HG03521 (cell line): ENCODE results near the gene C10orf67.
"Not testable (repeated sequence)": the region's sequence is repeated elsewhere in the genome, so short reads cannot be mapped to it uniquely, and the experiment has no call there.

Experiments used
- ATAC-seq: cut with Tn5 transposase; IDR thresholded peaks from one replicate; pipeline ENCODE4 v1.9.1; 2021; ENCODE audit warnings: mild to moderate bottlenecking, moderate library complexity; ENCODE audit not compliant: unreplicated experiment

The C10orf67 gene

GRCh38 chr10:23280419-23281043 lies 64.1 kb downstream of the C10orf67 start:
- ATAC-seq: no peak

GRCh38 chr10:23275355-23275754 lies 69.2 kb downstream of the C10orf67 start:
- no peak for ATAC-seq

- not testable (repeated sequence) for ATAC-seq
Measured at GRCh38 chr10:23274179-23274578, 70.4 kb downstream of the C10orf67 start.

GRCh38 chr10:23270531-23270930 lies 74.1 kb downstream of the C10orf67 start:
- no peak for ATAC-seq

- no peak for ATAC-seq
Measured at GRCh38 chr10:23263441-23264164, 81.0 kb downstream of the C10orf67 start.

GRCh38 chr10:23262928-23263327 lies 81.7 kb downstream of the C10orf67 start:
- no peak for ATAC-seq

DNA sequence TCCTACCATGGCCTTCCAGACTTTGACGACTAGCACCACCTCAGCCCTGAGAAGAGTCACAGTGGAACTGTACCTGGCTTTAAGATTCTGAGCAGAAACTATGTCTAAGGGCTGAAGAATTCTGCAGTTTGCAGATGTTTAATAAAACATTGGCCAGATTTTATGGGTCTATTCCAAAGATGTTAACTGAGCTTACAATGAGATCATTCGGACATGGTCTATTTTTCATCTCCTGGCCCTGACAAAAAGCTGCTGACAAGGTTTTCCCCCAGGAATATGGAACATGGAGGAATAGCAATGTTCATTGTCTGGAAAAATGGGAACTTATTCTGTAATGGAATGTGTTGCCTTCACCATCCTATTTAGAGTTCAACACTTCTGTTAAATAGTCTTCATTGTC lies 86.1 kb downstream of the C10orf67 start:
- ATAC-seq: no peak

DNA sequence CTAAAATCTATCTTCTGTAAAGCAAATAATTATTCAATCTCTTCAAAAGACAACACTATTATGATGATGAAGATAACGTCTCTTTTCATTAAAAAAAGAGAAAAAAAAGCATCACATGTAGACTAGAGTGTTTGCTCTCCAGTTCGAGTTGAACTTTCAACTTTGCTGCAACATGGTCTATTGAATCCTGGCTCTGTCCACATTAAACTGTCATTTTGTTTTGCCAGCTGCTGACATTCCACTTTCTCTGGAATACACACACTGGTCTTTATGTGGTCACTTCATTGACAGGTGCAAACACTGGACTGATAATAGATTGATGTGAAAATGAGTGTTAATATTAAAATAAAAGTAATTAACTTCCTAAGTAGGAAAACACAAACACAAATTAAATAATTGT lies 90.8 kb downstream of the C10orf67 start:
- no peak for ATAC-seq

GRCh38 chr10:23252859-23253258 lies 91.7 kb downstream of the C10orf67 start:
- not testable (repeated sequence) for ATAC-seq

GRCh38 chr10:23241779-23242178 lies 102.8 kb downstream of the C10orf67 start:
- ATAC-seq: not testable (repeated sequence)

- no peak for ATAC-seq
Measured at GRCh38 chr10:23238015-23238414, 106.6 kb downstream of the C10orf67 start.

- ATAC-seq: no peak
Measured at GRCh38 chr10:23230582-23230981, 114.0 kb downstream of the C10orf67 start.

DNA sequence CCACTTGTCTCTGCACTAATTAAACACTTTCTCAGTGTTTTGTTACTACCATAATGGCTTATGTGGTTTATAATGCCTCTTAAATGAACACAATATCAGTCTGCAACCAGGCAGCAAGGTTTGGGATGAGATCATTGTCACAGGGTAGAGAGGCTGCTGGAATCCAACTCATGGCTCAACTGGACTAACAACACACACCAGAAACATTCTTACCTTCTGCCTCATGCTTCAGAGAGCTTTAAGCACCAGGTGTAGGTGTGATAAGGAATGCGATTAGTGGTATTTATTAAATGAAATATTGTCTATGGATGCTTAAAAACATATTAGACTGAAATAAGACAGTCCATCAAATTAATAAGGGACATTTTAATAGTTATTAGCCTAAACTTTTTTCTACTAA lies 127.1 kb downstream of the C10orf67 start:
- ATAC-seq: no peak

DNA sequence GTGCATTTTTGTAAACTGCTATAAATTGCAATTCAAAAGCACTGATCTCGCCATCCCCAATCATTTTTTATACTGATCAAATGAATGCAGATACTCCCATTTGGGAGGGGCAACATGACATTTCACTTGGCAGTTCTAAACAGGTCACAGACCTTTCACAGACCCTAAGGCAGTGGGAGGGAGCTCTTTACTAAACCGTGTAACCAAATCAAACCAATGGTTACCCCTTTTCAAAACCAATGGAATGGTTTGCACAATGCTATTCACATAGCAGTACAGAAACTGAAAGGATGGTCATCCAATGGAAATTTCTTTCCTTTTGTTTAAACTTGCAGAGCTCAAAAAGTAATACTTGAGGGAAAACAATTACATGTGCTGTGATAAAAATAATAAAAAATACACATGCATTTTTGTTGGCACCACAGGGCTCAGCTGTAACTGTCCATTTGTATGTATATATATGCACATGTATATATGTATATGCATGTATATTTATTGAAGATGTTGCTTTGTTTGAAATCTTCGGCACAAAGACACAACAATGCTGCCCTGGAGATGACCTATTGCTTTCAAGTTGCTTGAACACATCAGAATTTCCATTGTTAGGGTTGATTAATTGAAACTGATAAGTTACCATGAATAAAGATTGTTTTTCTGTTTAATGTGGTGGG lies 138.5 kb downstream of the C10orf67 start:
- ATAC-seq: no peak

- no peak for ATAC-seq
Measured at GRCh38 chr10:23204773-23205172, 139.8 kb downstream of the C10orf67 start.

DNA sequence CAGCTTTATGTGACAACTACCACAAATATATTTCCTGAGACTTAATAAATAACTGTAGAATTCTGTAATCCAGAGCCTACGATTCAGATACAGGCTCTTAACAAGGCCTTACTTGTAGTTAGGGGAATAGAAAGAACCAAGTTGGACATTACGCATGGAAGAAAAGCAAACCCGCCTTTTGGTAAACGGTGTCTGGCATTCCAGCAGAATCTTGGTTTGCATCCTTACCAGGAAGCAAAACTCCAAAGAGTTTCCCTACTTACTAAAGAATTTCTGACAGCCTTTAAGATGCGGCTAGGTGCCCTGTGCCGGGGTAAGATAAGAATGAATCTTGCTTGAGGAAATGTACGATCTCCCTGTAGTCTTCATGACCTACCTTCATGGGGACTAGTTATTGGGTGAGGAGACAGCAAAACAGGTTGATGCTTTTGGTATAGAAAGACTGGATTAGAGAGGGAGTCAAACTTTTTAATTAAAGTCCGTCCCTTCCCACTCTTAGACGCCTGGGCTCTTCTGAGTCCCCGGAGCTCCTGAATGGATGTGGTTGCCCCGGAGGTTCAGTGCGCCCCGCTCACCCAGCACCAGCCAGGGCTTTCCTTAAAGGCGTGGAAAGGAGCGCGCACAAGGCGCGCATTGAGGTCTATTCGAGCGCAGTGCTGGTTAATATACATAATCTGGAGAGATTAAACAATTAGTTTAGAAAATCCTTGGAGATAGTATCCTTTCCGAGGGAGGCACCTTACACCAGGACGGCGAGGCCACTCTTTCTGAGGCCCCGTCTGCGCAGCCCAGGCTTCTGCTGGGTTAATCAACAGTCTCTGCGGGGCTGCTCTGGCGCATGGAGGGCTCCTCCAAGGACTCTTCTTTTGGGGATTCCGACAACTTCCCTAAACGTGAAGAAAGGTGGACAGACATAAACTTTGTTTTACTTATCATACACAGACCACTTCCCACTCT lies 140.9 kb downstream of the C10orf67 start:
- no peak for ATAC-seq

GRCh38 chr10:23202779-23203178 lies 141.8 kb downstream of the C10orf67 start:
- no peak for ATAC-seq

DNA sequence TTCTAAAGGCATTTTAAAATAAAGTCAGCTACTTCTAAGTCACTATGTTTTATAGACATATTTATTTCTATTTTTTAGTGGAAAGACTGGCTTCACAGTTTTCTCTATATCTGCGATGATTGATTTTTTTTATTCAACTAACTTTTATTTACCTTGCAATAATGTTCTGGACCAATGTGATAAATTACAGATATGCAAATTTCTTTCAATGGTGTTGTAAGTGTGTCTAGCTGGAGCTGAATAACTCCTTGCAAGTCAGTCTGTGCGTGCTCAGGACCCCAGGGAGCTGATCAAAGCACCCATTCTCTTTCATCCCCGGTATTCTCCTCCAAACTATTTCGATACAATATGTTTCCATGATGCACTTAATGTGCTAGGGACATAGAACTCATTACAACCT lies 142.8 kb downstream of the C10orf67 start:
- no peak for ATAC-seq

DNA sequence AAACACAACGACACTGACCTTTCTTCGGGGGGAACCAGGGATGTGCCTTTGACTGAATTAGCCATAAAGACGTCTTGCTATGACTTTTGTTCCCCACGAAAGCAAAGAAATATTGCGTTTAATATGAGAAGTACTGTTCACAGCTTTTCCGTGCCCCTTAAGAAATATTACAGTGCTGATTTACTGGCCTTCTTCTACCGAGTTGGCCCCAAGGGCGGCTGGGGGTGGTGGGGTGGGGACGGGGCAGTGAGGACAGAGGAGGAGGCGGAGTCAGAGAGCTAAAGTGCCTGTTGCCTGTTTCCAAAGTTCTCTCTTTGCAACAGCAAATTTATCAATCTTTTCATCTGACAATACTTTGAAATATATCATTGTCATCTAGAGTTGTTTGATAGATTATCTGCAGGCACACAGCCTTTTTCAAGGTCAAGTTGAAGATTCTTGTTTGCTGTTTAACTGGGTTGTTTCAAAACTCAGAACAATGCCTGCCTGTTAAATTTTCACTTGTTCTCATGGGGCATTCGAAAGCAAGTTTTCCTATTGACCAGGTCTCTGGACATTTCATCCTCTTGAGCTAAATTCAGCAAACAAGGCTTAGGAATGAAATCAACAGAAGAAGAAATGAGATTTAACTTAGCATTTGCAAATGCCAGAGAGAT lies 143.5 kb downstream of the C10orf67 start:
- ATAC-seq: no peak

- ATAC-seq: no peak
Measured at GRCh38 chr10:23200586-23200985, 144.0 kb downstream of the C10orf67 start.
